GM18951 (cell line): ENCODE measurements around the gene SNRPB2.

Source experiments
- POLR2A ChIP-seq: IDR thresholded peaks from 4 replicates; pipeline ENCODE4 v1.6.1; 2011; ENCODE audit warnings: mild to moderate bottlenecking; ENCODE audit not compliant: insufficient read length, insufficient read depth; ENCODE audit errors: extremely low read depth
- in situ Hi-C: fragments of 300-500 bp; cut with MboI; formaldehyde crosslinking; loops from one replicate; pipeline ENCODE4 v1.12.0; 2022; ENCODE audit warnings: low sequenced_read_pairs, mixed read lengths, inconsistent platforms; ENCODE audit not compliant: unreplicated experiment

SNRPB2 gene

DNA sequence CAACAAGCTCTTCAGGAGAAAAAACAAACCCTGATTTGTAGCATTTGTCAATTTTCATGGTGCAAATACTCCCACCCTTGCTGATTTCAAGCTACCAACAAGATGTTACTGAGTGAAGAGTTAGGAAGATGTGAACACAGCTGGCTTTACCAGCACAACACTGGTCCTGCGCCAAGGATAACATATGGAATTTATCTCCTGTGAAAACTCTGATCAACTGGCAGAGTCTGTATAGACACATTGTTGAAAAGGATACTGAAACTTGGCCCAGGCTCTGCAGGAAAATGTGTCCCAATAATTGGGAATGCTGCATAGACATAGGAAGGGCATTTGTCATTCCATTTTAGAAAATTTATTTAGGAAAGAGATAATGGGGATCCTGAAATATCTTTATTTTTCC is 47.3 kb downstream of the SNRPB2 start:
- in situ Hi-C loops, result no loop called here
- TF ChIP-seq POLR2A, result no peak

DNA sequence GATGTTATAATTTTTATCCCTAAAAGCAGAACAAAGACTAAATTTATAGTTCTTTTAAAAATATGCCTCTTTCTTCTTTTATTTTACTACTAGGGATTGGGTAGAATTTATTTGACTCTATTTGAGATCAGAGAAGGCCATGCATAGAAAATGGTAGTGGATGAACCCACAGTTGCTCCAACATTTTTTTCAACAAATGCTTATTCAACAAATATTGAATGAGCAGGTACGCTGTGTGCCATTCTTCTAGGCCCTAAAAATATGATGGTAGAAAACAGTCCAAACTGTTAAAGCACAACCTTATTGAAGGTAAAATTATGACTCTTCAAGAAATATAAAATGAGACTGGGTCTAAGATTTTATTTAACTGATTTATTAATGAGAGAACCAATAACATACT is 48.3 kb downstream of the SNRPB2 start:
- in situ Hi-C loops, result no loop called here
- no peak for TF ChIP-seq POLR2A

DNA sequence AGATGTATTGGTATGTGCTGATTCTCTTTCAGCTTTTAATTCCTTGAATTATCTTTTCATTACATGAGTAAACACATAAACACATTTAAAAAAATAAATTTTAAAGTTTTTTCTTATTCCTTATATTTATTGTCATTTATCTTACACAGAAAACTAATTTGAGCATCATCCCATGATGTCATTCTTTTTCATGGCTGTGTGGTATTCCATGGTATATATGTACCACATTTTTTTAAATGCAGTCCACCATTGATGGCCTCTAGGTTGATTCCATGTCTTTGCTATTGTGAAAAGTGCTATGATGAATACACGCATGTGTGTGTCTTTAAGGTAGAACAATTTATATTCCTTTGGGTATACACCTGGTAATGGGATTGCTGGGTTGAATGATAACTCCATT is 51.7 kb downstream of the SNRPB2 start:
- in situ Hi-C loops, result no loop called here
- TF ChIP-seq POLR2A, result no peak

DNA sequence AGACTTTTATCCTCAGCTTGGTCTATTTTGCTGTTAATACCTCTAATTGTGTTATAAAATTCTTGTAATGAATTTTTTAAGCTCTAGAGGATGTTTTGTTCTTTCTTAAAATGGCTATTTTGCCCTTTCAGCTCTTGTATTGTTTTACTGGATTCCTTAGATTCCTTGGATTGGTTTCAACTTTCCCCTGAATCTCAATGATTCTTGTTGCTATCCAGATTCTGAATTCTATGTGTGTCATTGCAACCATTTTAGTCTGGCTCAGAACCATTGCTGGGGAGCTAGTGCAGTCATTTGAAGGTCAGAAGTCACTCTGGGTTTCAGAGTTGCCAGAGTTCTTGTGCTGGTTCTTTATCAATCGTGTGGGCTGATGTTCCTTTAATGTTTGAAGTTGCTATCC is 55.4 kb downstream of the SNRPB2 start:
- in situ Hi-C loops, result no loop called here
- no peak for TF ChIP-seq POLR2A
